Measurements from ENCODE around the gene GABRG3. TPM values are rescaled to one million over a fixed set of nuclear protein-coding genes. Genes with fewer than 3 reads are reported as not detected.

GABRG3 gene
- total RNA-seq, 1 experiment from 2014 or later = not detected

- Mint-ChIP-seq H3K36me3 (ENCODE audit: insufficient read depth, unreplicated experiment) (no peaks in the 10 kb centered on the region), H3K4me3 (ENCODE audit: low read depth, unreplicated experiment) (no peak overlapping the region), H3K27me3 (ENCODE audit: unreplicated experiment) (no peaks in the 10 kb centered on the region), H3K4me1 (ENCODE audit: low read depth, unreplicated experiment) (no peaks in the 10 kb centered on the region), H3K27ac (ENCODE audit: unreplicated experiment) (no peak overlapping the region), H3K9me3 (ENCODE audit: low read depth, unreplicated experiment) (peaks cover 9% of the 10 kb centered on the region)
- TF ChIP-seq, protein P1, sequence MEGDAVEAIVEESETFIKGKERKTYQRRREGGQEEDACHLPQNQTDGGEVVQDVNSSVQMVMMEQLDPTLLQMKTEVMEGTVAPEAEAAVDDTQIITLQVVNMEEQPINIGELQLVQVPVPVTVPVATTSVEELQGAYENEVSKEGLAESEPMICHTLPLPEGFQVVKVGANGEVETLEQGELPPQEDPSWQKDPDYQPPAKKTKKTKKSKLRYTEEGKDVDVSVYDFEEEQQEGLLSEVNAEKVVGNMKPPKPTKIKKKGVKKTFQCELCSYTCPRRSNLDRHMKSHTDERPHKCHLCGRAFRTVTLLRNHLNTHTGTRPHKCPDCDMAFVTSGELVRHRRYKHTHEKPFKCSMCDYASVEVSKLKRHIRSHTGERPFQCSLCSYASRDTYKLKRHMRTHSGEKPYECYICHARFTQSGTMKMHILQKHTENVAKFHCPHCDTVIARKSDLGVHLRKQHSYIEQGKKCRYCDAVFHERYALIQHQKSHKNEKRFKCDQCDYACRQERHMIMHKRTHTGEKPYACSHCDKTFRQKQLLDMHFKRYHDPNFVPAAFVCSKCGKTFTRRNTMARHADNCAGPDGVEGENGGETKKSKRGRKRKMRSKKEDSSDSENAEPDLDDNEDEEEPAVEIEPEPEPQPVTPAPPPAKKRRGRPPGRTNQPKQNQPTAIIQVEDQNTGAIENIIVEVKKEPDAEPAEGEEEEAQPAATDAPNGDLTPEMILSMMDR (IDR thresholded peaks at IDR 0.05; ENCODE audit: unreplicated experiment) = no peak
- no peak for DNase-seq
- BruUV-seq (replicated peaks) = no TSS peak
- intact Hi-C loops (cut with micrococcal nuclease; ENCODE audit: unreplicated experiment) = no loop called here
- CTCF ChIA-PET = no interaction called here
These were observed 164.2 kb downstream of the GABRG3 start for GRCh38 chr15:27135151-27135550.

DNA sequence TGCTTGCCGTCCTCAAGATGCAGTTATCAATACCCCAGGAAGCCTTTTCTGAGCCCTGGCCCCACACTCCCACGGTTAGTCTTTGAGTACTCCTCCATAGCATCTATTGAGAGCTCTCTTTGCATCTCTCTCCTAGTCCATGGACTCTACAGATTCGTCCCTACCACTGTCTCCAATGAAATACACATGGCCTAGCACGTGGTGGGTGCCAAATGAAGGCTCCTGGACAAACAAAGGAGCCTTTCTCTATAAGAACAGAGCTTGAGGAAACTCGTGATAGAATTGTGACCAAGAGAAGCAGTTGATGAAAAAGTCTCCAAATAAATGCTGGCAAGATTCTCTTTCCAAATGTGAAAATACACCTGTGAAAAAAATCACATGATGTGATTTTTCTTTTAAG, 166.1 kb downstream of the GABRG3 start:
- CTCF ChIA-PET = no interaction called here
- Mint-ChIP-seq H3K36me3 (ENCODE audit: insufficient read depth, unreplicated experiment) (no peaks in the 10 kb centered on the region), H3K4me1 (ENCODE audit: low read depth, unreplicated experiment) (no peaks in the 10 kb centered on the region), H3K9me3 (ENCODE audit: low read depth, unreplicated experiment) (peaks cover 9% of the 10 kb centered on the region), H3K27me3 (ENCODE audit: unreplicated experiment) (no peaks in the 10 kb centered on the region), H3K27ac (ENCODE audit: unreplicated experiment) (no peak overlapping the region), H3K4me3 (ENCODE audit: low read depth, unreplicated experiment) (no peak overlapping the region)
- intact Hi-C loops (cut with micrococcal nuclease; ENCODE audit: unreplicated experiment) = no loop called here
- no TSS peak for BruUV-seq (replicated peaks)
- TF ChIP-seq, protein P1 (IDR thresholded peaks at IDR 0.05; ENCODE audit: unreplicated experiment) = no peak
- DNase-seq = no peak

- TF ChIP-seq, protein P1 (IDR thresholded peaks at IDR 0.05; ENCODE audit: unreplicated experiment) = no peak
- CTCF ChIA-PET = no interaction called here
- Mint-ChIP-seq H3K27ac (ENCODE audit: unreplicated experiment) (no peak overlapping the region), H3K9me3 (ENCODE audit: low read depth, unreplicated experiment) (peaks cover 4% of the 10 kb centered on the region), H3K27me3 (ENCODE audit: unreplicated experiment) (no peaks in the 10 kb centered on the region), H3K36me3 (ENCODE audit: insufficient read depth, unreplicated experiment) (no peaks in the 10 kb centered on the region), H3K4me3 (ENCODE audit: low read depth, unreplicated experiment) (no peak overlapping the region), H3K4me1 (ENCODE audit: low read depth, unreplicated experiment) (no peaks in the 10 kb centered on the region)
- no peak for DNase-seq
- BruUV-seq (replicated peaks) = no TSS peak
- intact Hi-C loops (cut with micrococcal nuclease; ENCODE audit: unreplicated experiment) = no loop called here
These were observed 194.6 kb downstream of the GABRG3 start for GRCh38 chr15:27165590-27165989.

GRCh38 chr15:27166917-27167316, 195.9 kb downstream of the GABRG3 start:
- TF ChIP-seq, protein P1 (IDR thresholded peaks at IDR 0.05; ENCODE audit: unreplicated experiment) = no peak
- BruUV-seq (replicated peaks) = no TSS peak
- no peaks in the 10 kb centered on the region for H3K27me3 Mint-ChIP-seq (ENCODE audit: unreplicated experiment)
- H3K27ac Mint-ChIP-seq (ENCODE audit: unreplicated experiment) = no peak overlapping the region
- intact Hi-C loops (cut with micrococcal nuclease; ENCODE audit: unreplicated experiment) = no loop called here
- no peak overlapping the region for H3K4me3 Mint-ChIP-seq (ENCODE audit: low read depth, unreplicated experiment)
- no peaks in the 10 kb centered on the region for H3K36me3 Mint-ChIP-seq (ENCODE audit: insufficient read depth, unreplicated experiment)
- peaks cover 4% of the 10 kb centered on the region for H3K9me3 Mint-ChIP-seq (ENCODE audit: low read depth, unreplicated experiment)
- no peaks in the 10 kb centered on the region for H3K4me1 Mint-ChIP-seq (ENCODE audit: low read depth, unreplicated experiment)
- DNase-seq = no peak
- CTCF ChIA-PET = no interaction called here

Measured in Calu3 (cell line).